ENCODE measurements around the gene CD33. TPM values are rescaled to one million over a fixed set of nuclear protein-coding genes. Genes with fewer than 3 reads are reported as not detected.

The CD33 gene
- total RNA-seq, 6 experiments from 2014 or later, result 1.7 to 5.8 (median 3.8) TPM

GRCh38 chr19:51196181-51196580 is 28.7 kb upstream of the CD33 start:
- H3K4me3 ChIP-seq, result no peak overlapping the region
- intact Hi-C loops (cut with DNase I), result no loop called here
- DNase-seq (no peak), ATAC-seq (no peak)
- no peak for TF ChIP-seq POLR2A (IDR thresholded peaks at IDR 0.05)
- TF ChIP-seq CTCF (IDR thresholded peaks at IDR 0.05), result no peak
- no peaks in the 10 kb centered on the region for H3K27me3 ChIP-seq
- no peaks in the 10 kb centered on the region for H3K9me3 ChIP-seq
- no peaks in the 10 kb centered on the region for H3K4me1 ChIP-seq
- H3K27ac ChIP-seq, result no peak overlapping the region
- 44% methylated on average over 4 of the region's 5 CpGs for WGBS (ENCODE audit: insufficient coverage, low coverage, low lambda C conversion rate, missing lambda C conversion rate)
- no peaks in the 10 kb centered on the region for H3K36me3 ChIP-seq

- no peaks in the 10 kb centered on the region for H3K9me3 ChIP-seq
- no peaks in the 10 kb centered on the region for H3K36me3 ChIP-seq
- WGBS (ENCODE audit: insufficient coverage, low coverage, low lambda C conversion rate, missing lambda C conversion rate), result no CpG with 5 or more reads among the region's 9 CpGs
- H3K4me3 ChIP-seq, result no peak overlapping the region
- no peaks in the 10 kb centered on the region for H3K27me3 ChIP-seq
- TF ChIP-seq POLR2A (IDR thresholded peaks at IDR 0.05) (no peak), CTCF (IDR thresholded peaks at IDR 0.05) (no peak)
- DNase-seq, result no peak
- no peak for ATAC-seq
- no peak overlapping the region for H3K27ac ChIP-seq
- H3K4me1 ChIP-seq, result no peaks in the 10 kb centered on the region
- intact Hi-C loops (cut with DNase I), result no loop called here
These were observed 26.2 kb upstream of the CD33 start for GRCh38 chr19:51198641-51199040.

GRCh38 chr19:51200071-51200666 is 24.7 kb upstream of the CD33 start:
- 47% methylated on average over 6 of the region's 10 CpGs for WGBS (ENCODE audit: insufficient coverage, low coverage, low lambda C conversion rate, missing lambda C conversion rate)
- Histone ChIP-seq H3K4me1 (no peaks in the 10 kb centered on the region), H3K27ac (no peak overlapping the region), H3K27me3 (no peaks in the 10 kb centered on the region), H3K4me3 (no peak overlapping the region), H3K36me3 (no peaks in the 10 kb centered on the region), H3K9me3 (no peaks in the 10 kb centered on the region)
- ATAC-seq (no peak), DNase-seq (no peak)
- no peak for TF ChIP-seq POLR2A (IDR thresholded peaks at IDR 0.05)
- TF ChIP-seq CTCF (IDR thresholded peaks at IDR 0.05), result no peak
- intact Hi-C loops (cut with DNase I), result no loop called here

- no peak for TF ChIP-seq POLR2A (IDR thresholded peaks at IDR 0.05)
- peak in 1 of 4 donors; percentile 26 for ATAC-seq
- Histone ChIP-seq H3K27me3 (no peaks in the 10 kb centered on the region), H3K4me3 (no peak overlapping the region), H3K9me3 (no peaks in the 10 kb centered on the region), H3K27ac (no peak overlapping the region), H3K36me3 (no peaks in the 10 kb centered on the region), H3K4me1 (no peaks in the 10 kb centered on the region)
- intact Hi-C loops (cut with DNase I), result no loop called here
- 49% methylated on average over 3 of the region's 5 CpGs for WGBS (ENCODE audit: insufficient coverage, low coverage, low lambda C conversion rate, missing lambda C conversion rate)
- DNase-seq, result no peak
These were observed 23.2 kb upstream of the CD33 start for GRCh38 chr19:51201712-51202111.

GRCh38 chr19:51203916-51204315 is 21.0 kb upstream of the CD33 start:
- Histone ChIP-seq H3K4me1 (no peaks in the 10 kb centered on the region), H3K27ac (no peak overlapping the region), H3K4me3 (no peak overlapping the region), H3K9me3 (no peaks in the 10 kb centered on the region), H3K36me3 (no peaks in the 10 kb centered on the region), H3K27me3 (no peaks in the 10 kb centered on the region)
- 31% methylated on average over 3 of the region's 3 CpGs for WGBS (ENCODE audit: insufficient coverage, low coverage, low lambda C conversion rate, missing lambda C conversion rate)
- intact Hi-C loops (cut with DNase I), result no loop called here
- ATAC-seq (no peak), DNase-seq (no peak)
- TF ChIP-seq POLR2A (IDR thresholded peaks at IDR 0.05), result no peak
- no peak for TF ChIP-seq CTCF (IDR thresholded peaks at IDR 0.05)

Measured in right lobe of liver (tissue), 6 donors.